ENCODE measurements around the gene AXL.
"Not testable (repeated sequence)": the region's sequence is repeated elsewhere in the genome, so short reads cannot be mapped to it uniquely, and the experiment has no call there.

Gene AXL

GRCh38 chr19:41278478-41278877, 59.5 kb downstream of the AXL start:
- Histone ChIP-seq H3F3A (ENCODE audit: insufficient read depth, low read length) (no peaks in the 10 kb centered on the region), H3K9me2 (ENCODE audit: low read depth, low read length) (no peaks in the 10 kb centered on the region), H3K4me1 (ENCODE audit: insufficient read depth, low read length, severe bottlenecking) (no peaks in the 10 kb centered on the region), H3K79me2 (ENCODE audit: insufficient read depth, low read length) (no peaks in the 10 kb centered on the region), H3K27ac (ENCODE audit: low read depth, low read length, poor library complexity, severe bottlenecking) (no peak overlapping the region), H3K27me3 (ENCODE audit: insufficient read depth, low read length) (no peaks in the 10 kb centered on the region), H2AFZ (ENCODE audit: low read length) (no peak overlapping the region), H3K9ac (ENCODE audit: low read length) (no peak overlapping the region), H3K9me3 (ENCODE audit: low read length) (no peaks in the 10 kb centered on the region), H3K4me2 (ENCODE audit: low read length) (no peak overlapping the region), H3K4me3 (ENCODE audit: low read depth, low read length, poor library complexity, severe bottlenecking) (no peak overlapping the region), H3K36me3 (ENCODE audit: insufficient read depth, low read length) (peaks cover 99% of the 10 kb centered on the region), H4K20me1 (ENCODE audit: insufficient read depth, low read length) (no peaks in the 10 kb centered on the region)
- TF ChIP-seq CTCF (IDR thresholded peaks at IDR 0.05; ENCODE audit: low read length) (no peak), EZH2 (IDR thresholded peaks at IDR 0.05; ENCODE audit: borderline replicate concordance, low read length) (no peak)

- no peak overlapping the region for H3K4me3 ChIP-seq (ENCODE audit: low read depth, low read length, poor library complexity, severe bottlenecking)
- no peaks in the 10 kb centered on the region for H3F3A ChIP-seq (ENCODE audit: insufficient read depth, low read length)
- H2AFZ ChIP-seq (ENCODE audit: low read length), result no peak overlapping the region
- H4K20me1 ChIP-seq (ENCODE audit: insufficient read depth, low read length), result no peaks in the 10 kb centered on the region
- no peak overlapping the region for H3K9ac ChIP-seq (ENCODE audit: low read length)
- H3K9me3 ChIP-seq (ENCODE audit: low read length), result no peaks in the 10 kb centered on the region
- no peak overlapping the region for H3K27ac ChIP-seq (ENCODE audit: low read depth, low read length, poor library complexity, severe bottlenecking)
- TF ChIP-seq CTCF (IDR thresholded peaks at IDR 0.05; ENCODE audit: low read length), result no peak
- no peak for TF ChIP-seq EZH2 (IDR thresholded peaks at IDR 0.05; ENCODE audit: borderline replicate concordance, low read length)
- no peaks in the 10 kb centered on the region for H3K4me1 ChIP-seq (ENCODE audit: insufficient read depth, low read length, severe bottlenecking)
- H3K27me3 ChIP-seq (ENCODE audit: insufficient read depth, low read length), result no peaks in the 10 kb centered on the region
- H3K4me2 ChIP-seq (ENCODE audit: low read length), result no peak overlapping the region
- no peaks in the 10 kb centered on the region for H3K9me2 ChIP-seq (ENCODE audit: low read depth, low read length)
- H3K36me3 ChIP-seq (ENCODE audit: insufficient read depth, low read length), result peaks cover 96% of the 10 kb centered on the region
- no peaks in the 10 kb centered on the region for H3K79me2 ChIP-seq (ENCODE audit: insufficient read depth, low read length)
Measured at GRCh38 chr19:41288673-41289530, 69.9 kb downstream of the AXL start.

- H3K27ac ChIP-seq (ENCODE audit: low read depth, low read length, poor library complexity, severe bottlenecking); H3K9ac ChIP-seq (ENCODE audit: low read length); H3K27me3 ChIP-seq (ENCODE audit: insufficient read depth, low read length); H3K9me3 ChIP-seq (ENCODE audit: low read length); H3K4me3 ChIP-seq (ENCODE audit: low read depth, low read length, poor library complexity, severe bottlenecking); H3K79me2 ChIP-seq (ENCODE audit: insufficient read depth, low read length); H3F3A ChIP-seq (ENCODE audit: insufficient read depth, low read length); H3K9me2 ChIP-seq (ENCODE audit: low read depth, low read length); H4K20me1 ChIP-seq (ENCODE audit: insufficient read depth, low read length); H2AFZ ChIP-seq (ENCODE audit: low read length); H3K4me1 ChIP-seq (ENCODE audit: insufficient read depth, low read length, severe bottlenecking); H3K4me2 ChIP-seq (ENCODE audit: low read length): not testable (repeated sequence)
- H3K36me3 ChIP-seq (ENCODE audit: insufficient read depth, low read length), result peaks cover 96% of the 10 kb centered on the region
Measured at GRCh38 chr19:41289814-41290213, 70.8 kb downstream of the AXL start.

- Histone ChIP-seq H3K27me3 (ENCODE audit: insufficient read depth, low read length) (no peaks in the 10 kb centered on the region), H3K4me1 (ENCODE audit: insufficient read depth, low read length, severe bottlenecking) (peaks cover 43% of the 10 kb centered on the region), H3F3A (ENCODE audit: insufficient read depth, low read length) (no peaks in the 10 kb centered on the region), H3K9me2 (ENCODE audit: low read depth, low read length) (no peaks in the 10 kb centered on the region), H3K9ac (ENCODE audit: low read length) (no peak overlapping the region), H3K4me3 (ENCODE audit: low read depth, low read length, poor library complexity, severe bottlenecking) (no peak overlapping the region), H3K27ac (ENCODE audit: low read depth, low read length, poor library complexity, severe bottlenecking) (no peak overlapping the region), H3K9me3 (ENCODE audit: low read length) (no peaks in the 10 kb centered on the region), H2AFZ (ENCODE audit: low read length) (no peak overlapping the region), H3K4me2 (ENCODE audit: low read length) (no peak overlapping the region), H3K79me2 (ENCODE audit: insufficient read depth, low read length) (no peaks in the 10 kb centered on the region), H4K20me1 (ENCODE audit: insufficient read depth, low read length) (no peaks in the 10 kb centered on the region), H3K36me3 (ENCODE audit: insufficient read depth, low read length) (peaks cover 100% of the 10 kb centered on the region)
- TF ChIP-seq EZH2 (IDR thresholded peaks at IDR 0.05; ENCODE audit: borderline replicate concordance, low read length) (no peak), CTCF (IDR thresholded peaks at IDR 0.05; ENCODE audit: low read length) (no peak)
Measured at GRCh38 chr19:41294393-41294792, 75.4 kb downstream of the AXL start.

Measured in OCI-LY1 (cell line).